HG03175 (cell line): ENCODE results near the gene AMIGO3.

ENCODE experiments used
- ATAC-seq: cut with Tn5 transposase; IDR thresholded peaks from one replicate; pipeline ENCODE4 v1.9.1; 2021; ENCODE audit warnings: mild to moderate bottlenecking, moderate library complexity; ENCODE audit not compliant: unreplicated experiment

AMIGO3 gene

DNA sequence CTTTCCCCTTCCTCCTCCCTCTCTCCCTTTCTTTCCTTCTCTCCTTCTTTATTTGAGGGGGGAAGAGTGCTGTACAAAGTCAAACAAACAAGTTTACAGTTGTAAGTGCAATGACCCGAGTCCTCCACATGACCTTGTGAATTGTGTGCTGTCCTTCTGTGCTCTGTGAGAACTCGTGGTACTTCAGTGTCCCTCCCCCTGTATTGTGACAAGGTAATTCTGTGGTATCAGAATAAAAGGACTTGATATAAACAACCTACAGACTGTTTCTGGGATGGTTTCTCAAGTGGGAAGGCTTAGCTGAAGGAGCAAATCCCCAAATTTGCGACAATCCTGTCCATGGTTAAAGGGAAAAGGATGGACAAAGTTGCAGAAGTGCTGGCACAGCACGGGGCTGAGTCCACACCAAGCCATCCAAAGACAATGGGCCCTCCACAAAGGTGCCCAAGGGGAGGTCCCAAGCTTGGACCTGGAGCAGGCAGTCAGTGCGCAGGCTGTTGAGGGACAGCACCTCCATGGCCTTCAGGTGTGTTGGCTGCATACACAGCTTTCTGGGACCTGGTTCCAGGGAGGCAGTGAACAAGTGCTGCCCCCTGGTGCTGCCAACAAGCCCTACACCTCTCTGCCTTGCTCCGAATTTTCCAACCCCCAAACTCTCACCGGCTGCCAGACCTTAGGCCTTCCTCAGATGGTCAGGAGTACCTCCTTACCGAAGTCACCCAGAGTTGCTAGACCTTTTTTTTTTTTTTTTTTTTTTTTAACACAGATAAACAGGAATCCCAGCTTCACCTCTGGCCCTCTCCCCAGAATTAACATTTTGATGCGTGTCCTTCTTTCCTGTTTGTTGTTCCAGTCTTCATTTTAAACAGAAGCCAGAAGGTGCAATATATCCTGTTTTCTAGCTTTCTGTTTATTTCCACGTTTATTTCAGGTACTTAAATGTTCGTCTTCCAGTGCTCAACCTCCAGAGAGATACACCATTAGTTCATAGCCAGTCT, 47.9 kb downstream of the AMIGO3 start:
- no peak for ATAC-seq

DNA sequence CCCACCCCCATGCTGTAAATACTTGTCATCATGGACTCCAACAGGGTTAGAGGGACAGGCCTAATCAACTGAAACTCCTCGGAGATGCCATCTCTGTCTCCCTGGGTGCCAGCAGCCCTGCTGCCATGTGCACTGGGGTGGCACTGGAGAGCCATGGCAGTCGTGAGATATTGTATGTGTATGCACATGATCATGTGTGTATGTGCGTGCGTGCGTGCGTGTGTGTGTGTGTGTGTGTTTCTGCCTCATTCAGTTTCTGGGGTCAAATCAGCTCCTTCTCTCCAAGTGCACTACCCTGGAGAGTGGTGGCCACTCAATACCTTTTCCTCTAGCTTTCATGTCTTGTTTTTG, 48.6 kb downstream of the AMIGO3 start:
- ATAC-seq: no peak

DNA sequence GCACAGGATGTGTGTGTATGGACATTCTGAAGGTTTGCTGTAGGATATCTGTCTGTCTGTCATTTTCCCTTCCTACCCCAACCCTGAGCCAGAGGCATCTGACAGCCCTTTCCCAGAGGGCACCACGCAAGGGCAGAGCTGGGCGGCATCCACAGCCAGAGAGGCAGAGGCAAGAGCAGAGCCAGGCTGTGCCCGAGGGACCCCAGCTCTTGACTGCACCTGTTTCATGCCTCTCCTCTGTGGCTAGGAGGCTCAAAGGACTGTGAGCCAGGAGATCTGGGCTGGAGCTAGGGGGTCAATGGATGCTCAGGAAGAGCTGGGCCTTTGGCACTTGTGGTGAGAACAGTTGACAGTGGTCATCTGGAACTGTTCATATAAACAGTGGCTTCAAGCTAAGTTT, 50.1 kb downstream of the AMIGO3 start:
- no peak for ATAC-seq

DNA sequence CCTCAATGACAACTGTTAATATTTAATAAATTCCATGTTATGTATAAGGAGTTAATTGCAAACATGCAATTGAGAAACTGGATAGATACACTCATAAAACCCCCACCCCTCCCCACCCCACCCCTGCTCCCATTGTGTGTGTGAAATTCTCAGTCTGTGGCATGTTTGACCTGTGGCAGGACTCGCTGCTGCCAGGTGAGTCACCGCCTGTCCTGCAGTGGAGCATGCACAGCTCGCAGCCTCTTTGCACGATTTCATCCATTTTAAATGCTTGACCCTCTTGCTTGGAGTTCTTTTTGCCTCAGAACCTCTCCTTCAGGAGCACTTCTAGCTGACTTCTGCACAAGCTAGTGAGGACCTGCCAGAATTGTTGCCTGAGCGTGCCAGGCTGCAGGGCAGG, 50.6 kb downstream of the AMIGO3 start:
- ATAC-seq: no peak

DNA sequence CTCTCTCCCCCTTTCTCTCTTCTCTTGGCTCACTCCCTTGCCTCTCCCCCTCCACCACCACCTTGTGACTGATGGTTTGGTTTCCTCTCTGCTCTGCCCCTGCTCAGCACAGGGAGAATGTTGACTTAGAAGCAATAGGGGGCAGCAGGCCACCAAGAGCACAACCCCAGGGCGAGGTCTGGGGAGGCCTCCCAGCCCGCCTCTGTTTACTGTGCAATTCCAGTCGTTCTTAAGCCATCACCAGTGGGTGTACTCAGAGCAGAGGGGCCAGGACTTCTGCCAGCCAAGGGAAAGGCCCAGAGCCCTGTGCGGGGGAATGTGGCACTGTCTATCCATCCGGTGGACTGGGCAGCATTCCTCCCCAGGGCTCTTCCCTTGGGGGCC, 51.1 kb downstream of the AMIGO3 start:
- ATAC-seq: no peak

DNA sequence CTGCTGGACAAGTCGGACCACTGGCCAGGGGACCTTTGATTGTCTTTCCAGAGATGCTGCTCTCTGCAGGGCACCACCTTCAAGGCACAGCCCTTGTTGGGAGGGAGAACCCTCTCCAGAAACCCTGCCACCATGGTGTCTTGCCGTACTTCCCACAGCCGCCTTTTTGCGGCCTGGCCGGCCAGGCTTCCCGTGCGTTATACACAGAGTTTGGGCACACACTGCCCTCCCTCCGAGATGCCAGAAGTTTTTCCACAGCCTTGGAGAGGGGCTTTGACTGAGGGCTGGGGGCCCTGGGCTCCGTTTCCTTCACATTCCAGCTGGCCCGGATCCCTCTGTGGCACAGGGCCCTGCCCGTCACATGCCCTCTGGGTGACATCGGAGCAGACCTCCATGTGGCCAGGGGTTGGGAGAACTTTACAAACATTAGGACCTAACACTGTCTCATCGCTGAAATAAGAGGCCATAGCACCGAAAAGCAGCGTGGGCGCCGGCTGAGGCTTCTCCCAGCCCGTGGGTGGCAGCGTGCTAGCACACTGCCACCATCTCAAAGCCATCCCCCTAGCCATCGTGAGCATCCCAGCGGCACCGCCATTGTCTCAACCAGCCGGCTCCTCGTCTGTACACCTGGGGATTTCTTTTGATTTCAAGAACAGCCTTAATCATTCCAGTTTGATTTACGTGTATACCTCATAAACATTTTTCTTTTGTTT, 51.6 kb downstream of the AMIGO3 start:
- ATAC-seq: no peak
